ENCODE results near the gene SYT13.
"Not testable (repeated sequence)": the region's sequence is repeated elsewhere in the genome, so short reads cannot be mapped to it uniquely, and the experiment has no call there.

DNA sequence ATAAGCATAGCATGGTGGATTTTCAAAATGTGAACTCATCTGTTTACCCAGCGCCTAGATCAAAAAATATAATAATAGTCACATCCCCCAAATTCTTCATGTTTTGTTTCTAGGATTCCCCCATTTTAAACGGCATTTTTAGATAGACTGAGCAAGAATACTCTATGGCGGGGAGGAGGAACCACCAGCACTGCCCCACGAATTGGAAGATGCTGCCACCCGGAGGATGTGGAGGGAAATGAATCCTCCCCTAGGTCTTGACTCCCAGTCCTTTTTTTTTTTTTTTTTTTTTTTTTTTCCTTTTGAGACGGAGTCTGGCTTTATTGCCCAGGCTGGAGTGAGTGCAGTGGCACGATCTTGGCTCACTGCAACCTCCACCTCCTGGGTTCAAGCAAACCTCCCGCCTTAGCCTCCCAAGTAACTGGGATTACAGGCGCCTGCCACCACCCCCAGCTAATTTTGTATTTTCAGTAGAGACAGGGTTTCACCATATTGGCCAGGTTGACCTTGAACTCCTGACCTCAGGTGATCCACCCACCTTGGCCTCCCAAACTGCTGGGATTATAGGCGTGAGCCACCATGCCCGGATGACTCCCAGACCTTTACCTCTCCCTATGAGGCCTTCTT, 7.5 kb upstream of the SYT13 start:
- not testable (repeated sequence) for TF ChIP-seq EZH2 (IDR thresholded peaks at IDR 0.05; ENCODE audit: insufficient read depth, low read length)
- TF ChIP-seq, protein P1, sequence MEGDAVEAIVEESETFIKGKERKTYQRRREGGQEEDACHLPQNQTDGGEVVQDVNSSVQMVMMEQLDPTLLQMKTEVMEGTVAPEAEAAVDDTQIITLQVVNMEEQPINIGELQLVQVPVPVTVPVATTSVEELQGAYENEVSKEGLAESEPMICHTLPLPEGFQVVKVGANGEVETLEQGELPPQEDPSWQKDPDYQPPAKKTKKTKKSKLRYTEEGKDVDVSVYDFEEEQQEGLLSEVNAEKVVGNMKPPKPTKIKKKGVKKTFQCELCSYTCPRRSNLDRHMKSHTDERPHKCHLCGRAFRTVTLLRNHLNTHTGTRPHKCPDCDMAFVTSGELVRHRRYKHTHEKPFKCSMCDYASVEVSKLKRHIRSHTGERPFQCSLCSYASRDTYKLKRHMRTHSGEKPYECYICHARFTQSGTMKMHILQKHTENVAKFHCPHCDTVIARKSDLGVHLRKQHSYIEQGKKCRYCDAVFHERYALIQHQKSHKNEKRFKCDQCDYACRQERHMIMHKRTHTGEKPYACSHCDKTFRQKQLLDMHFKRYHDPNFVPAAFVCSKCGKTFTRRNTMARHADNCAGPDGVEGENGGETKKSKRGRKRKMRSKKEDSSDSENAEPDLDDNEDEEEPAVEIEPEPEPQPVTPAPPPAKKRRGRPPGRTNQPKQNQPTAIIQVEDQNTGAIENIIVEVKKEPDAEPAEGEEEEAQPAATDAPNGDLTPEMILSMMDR (IDR thresholded peaks at IDR 0.05; ENCODE audit: insufficient read depth, low read depth, low read length) = peak; percentile 59

Data from astrocyte (in vitro differentiated cells and primary cell).